Measurements from ENCODE around the gene SHROOM4. TPM values are rescaled to one million over a fixed set of nuclear protein-coding genes. Genes with fewer than 3 reads are reported as not detected.

Gene SHROOM4
- total RNA-seq, 2 experiments from 2014 or later: not detected

GRCh38 chrX:50768801-50769200 lies 45.2 kb downstream of the SHROOM4 start:
- no peak overlapping the region for H3K4me2 ChIP-seq (ENCODE audit: low read length)
- no TSS peak for BruUV-seq (replicated peaks)
- no peak for DNase-seq (ENCODE audit: low spot score)
- intact Hi-C loops (cut with micrococcal nuclease; ENCODE audit: unreplicated experiment): no loop called here
- H3K36me3 ChIP-seq (ENCODE audit: insufficient read depth, low read length): no peaks in the 10 kb centered on the region
- H3K9me3 ChIP-seq (ENCODE audit: low read length): no peaks in the 10 kb centered on the region
- no peak overlapping the region for H2AFZ ChIP-seq (ENCODE audit: low read length)
- TF ChIP-seq EZH2phosphoT487 (IDR thresholded peaks at IDR 0.05; ENCODE audit: borderline replicate concordance, low read depth, low read length) (no peak), CTCF (conservative IDR thresholded peaks at IDR 0.05; ENCODE audit: low read length) (no peak)
- H3K4me1 ChIP-seq (ENCODE audit: insufficient read depth, low read length, poor library complexity, severe bottlenecking): no peaks in the 10 kb centered on the region
- ChIA-PET POLR2A (no interaction called here), CTCF (ENCODE audit: unreplicated experiment) (interaction anchor here (0.6 kb wide), 1 partner anchor 69 kb away, joined by 3 read pairs; no protein-coding TSS in a partner anchor)
- H3K4me3 ChIP-seq (ENCODE audit: low read depth, low read length, poor library complexity, severe bottlenecking): no peak overlapping the region
- no peaks in the 10 kb centered on the region for H3K9me2 ChIP-seq (ENCODE audit: insufficient read depth, low read length)
- no peaks in the 10 kb centered on the region for H3K79me2 ChIP-seq (ENCODE audit: insufficient read depth, low read depth, low read length)
- H4K20me1 ChIP-seq (ENCODE audit: insufficient read depth, low read length): no peaks in the 10 kb centered on the region
- H3K27ac ChIP-seq (ENCODE audit: low read depth, low read length, poor library complexity, severe bottlenecking): no peak overlapping the region

- POLR2A ChIA-PET: no interaction called here
These were observed 48.0 kb downstream of the SHROOM4 start for GRCh38 chrX:50765986-50766385.

GRCh38 chrX:50762578-50762977 lies 51.4 kb downstream of the SHROOM4 start:
- no peaks in the 10 kb centered on the region for H3K9me3 ChIP-seq (ENCODE audit: low read length)
- H2AFZ ChIP-seq (ENCODE audit: low read length): no peak overlapping the region
- no peaks in the 10 kb centered on the region for H3K36me3 ChIP-seq (ENCODE audit: insufficient read depth, low read length)
- H3K4me3 ChIP-seq (ENCODE audit: low read depth, low read length, poor library complexity, severe bottlenecking): no peak overlapping the region
- intact Hi-C loops (cut with micrococcal nuclease; ENCODE audit: unreplicated experiment): no loop called here
- H3K4me1 ChIP-seq (ENCODE audit: insufficient read depth, low read length, poor library complexity, severe bottlenecking): no peaks in the 10 kb centered on the region
- no peak for DNase-seq (ENCODE audit: low spot score)
- no TSS peak for BruUV-seq (replicated peaks)
- TF ChIP-seq EZH2phosphoT487 (IDR thresholded peaks at IDR 0.05; ENCODE audit: borderline replicate concordance, low read depth, low read length) (no peak), CTCF (conservative IDR thresholded peaks at IDR 0.05; ENCODE audit: low read length) (no peak)
- H3K79me2 ChIP-seq (ENCODE audit: insufficient read depth, low read depth, low read length): no peaks in the 10 kb centered on the region
- no peaks in the 10 kb centered on the region for H3K9me2 ChIP-seq (ENCODE audit: insufficient read depth, low read length)
- ChIA-PET CTCF (ENCODE audit: unreplicated experiment) (no interaction called here), POLR2A (no interaction called here)
- H4K20me1 ChIP-seq (ENCODE audit: insufficient read depth, low read length): no peaks in the 10 kb centered on the region
- H3K27ac ChIP-seq (ENCODE audit: low read depth, low read length, poor library complexity, severe bottlenecking): no peak overlapping the region
- no peak overlapping the region for H3K4me2 ChIP-seq (ENCODE audit: low read length)

More at GRCh38 chrX:50765986-50766385, 48.0 kb downstream of the SHROOM4 start:
- no peak overlapping the region for H3K4me3 ChIP-seq (ENCODE audit: low read depth, low read length, poor library complexity, severe bottlenecking)
- no peak for DNase-seq (ENCODE audit: low spot score)
- TF ChIP-seq CTCF (conservative IDR thresholded peaks at IDR 0.05; ENCODE audit: low read length) (no peak), EZH2phosphoT487 (IDR thresholded peaks at IDR 0.05; ENCODE audit: borderline replicate concordance, low read depth, low read length) (no peak)
- no peaks in the 10 kb centered on the region for H3K9me3 ChIP-seq (ENCODE audit: low read length)
- H3K9me2 ChIP-seq (ENCODE audit: insufficient read depth, low read length): no peaks in the 10 kb centered on the region
- BruUV-seq (replicated peaks): no TSS peak
- no peak overlapping the region for H3K27ac ChIP-seq (ENCODE audit: low read depth, low read length, poor library complexity, severe bottlenecking)
- CTCF ChIA-PET (ENCODE audit: unreplicated experiment): no interaction called here
- no peaks in the 10 kb centered on the region for H3K79me2 ChIP-seq (ENCODE audit: insufficient read depth, low read depth, low read length)
- no peak overlapping the region for H3K4me2 ChIP-seq (ENCODE audit: low read length)
- H2AFZ ChIP-seq (ENCODE audit: low read length): no peak overlapping the region
- intact Hi-C loops (cut with micrococcal nuclease; ENCODE audit: unreplicated experiment): no loop called here
- no peaks in the 10 kb centered on the region for H4K20me1 ChIP-seq (ENCODE audit: insufficient read depth, low read length)
- H3K4me1 ChIP-seq (ENCODE audit: insufficient read depth, low read length, poor library complexity, severe bottlenecking): no peaks in the 10 kb centered on the region
- no peaks in the 10 kb centered on the region for H3K36me3 ChIP-seq (ENCODE audit: insufficient read depth, low read length)
